AG04450 (cell line): ENCODE measurements around the gene CD8B2. TPM values are rescaled to one million over a fixed set of nuclear protein-coding genes. Genes with fewer than 3 reads are reported as not detected.

ENCODE experiments used
- CTCF ChIA-PET: fragments of 300-600, 350-600 bp; formaldehyde crosslinking; extraction: SDS; loops from one replicate; lab custom pipeline; 2022; ENCODE audit warnings: antibody characterized with exemption, inconsistent platforms; lab: Charles Lee
- POLR2A ChIA-PET: fragments of 350-600 bp; formaldehyde crosslinking; extraction: SDS; loops from one replicate; lab custom pipeline; 2021; ENCODE audit warnings: antibody characterized with exemption, inconsistent platforms; lab: Yijun Ruan, JAX
- DNase-seq: peaks from one replicate; pipeline ENCODE4 v3.0.0-alpha.2; 2011; ENCODE audit warnings: low read depth, low spot score
- H3K27ac ChIP-seq: one replicate; pipeline ENCODE4 v1.5.1; 2012; ENCODE audit warnings: low read depth, low read length, control low read depth
- H3K27me3 ChIP-seq: one replicate; pipeline ENCODE4 v1.6.0; 2012; ENCODE audit warnings: low read length; ENCODE audit not compliant: control insufficient read depth, insufficient read depth
- H3K4me3 ChIP-seq: 2 replicates; pipeline ENCODE4 v1.5.1; 2011; ENCODE audit warnings: mild to moderate bottlenecking, low read depth, low read length, control low read depth
- H3K9me3 ChIP-seq: 2 replicates; pipeline ENCODE4 v1.5.1; 2012; ENCODE audit warnings: low read length; ENCODE audit not compliant: control insufficient read depth, insufficient read depth
- polyA plus RNA-seq: library from polyadenylated mRNA; depleted of rRNA; stranded (reverse); fragments of >200 nt; gene quantifications from 2 replicates; pipeline ENCODE4 v1.2.3, GENCODE V29; 2011
- TF ChIP-seq, protein P1 (sequence below): IDR thresholded peaks from 2 replicates; pipeline ENCODE4 v1.5.1; 2011; ENCODE audit warnings: low read depth, low read length, control low read depth, inconsistent platforms

Gene CD8B2
- polyA plus RNA-seq, 1 experiment = not detected

DNA sequence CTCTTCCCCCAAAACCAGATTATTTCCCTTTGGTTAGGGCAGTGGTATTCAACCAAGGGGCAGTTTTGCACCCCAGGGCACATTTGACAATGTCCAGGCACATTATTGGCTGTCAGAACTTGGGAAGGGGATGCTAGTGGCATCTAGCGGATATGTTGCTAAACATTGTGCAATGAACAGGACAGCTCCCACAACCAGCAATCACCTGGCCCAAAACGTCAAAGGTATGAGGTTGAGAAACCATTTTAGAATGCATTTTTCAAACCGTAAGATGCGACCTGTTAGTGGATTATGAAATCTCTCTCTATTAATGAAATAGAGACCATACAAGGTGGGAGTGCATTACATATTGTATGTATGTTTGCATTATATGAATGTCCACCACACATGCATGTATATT, 54.2 kb downstream of the CD8B2 start:
- no peak for DNase-seq
- ChIA-PET POLR2A (no interaction called here), CTCF (no interaction called here)
- no peak overlapping the region for H3K27ac ChIP-seq
- peaks cover 2% of the 10 kb centered on the region for H3K27me3 ChIP-seq
- H3K9me3 ChIP-seq = no peaks in the 10 kb centered on the region
- H3K4me3 ChIP-seq = no peak overlapping the region
- TF ChIP-seq, protein P1, sequence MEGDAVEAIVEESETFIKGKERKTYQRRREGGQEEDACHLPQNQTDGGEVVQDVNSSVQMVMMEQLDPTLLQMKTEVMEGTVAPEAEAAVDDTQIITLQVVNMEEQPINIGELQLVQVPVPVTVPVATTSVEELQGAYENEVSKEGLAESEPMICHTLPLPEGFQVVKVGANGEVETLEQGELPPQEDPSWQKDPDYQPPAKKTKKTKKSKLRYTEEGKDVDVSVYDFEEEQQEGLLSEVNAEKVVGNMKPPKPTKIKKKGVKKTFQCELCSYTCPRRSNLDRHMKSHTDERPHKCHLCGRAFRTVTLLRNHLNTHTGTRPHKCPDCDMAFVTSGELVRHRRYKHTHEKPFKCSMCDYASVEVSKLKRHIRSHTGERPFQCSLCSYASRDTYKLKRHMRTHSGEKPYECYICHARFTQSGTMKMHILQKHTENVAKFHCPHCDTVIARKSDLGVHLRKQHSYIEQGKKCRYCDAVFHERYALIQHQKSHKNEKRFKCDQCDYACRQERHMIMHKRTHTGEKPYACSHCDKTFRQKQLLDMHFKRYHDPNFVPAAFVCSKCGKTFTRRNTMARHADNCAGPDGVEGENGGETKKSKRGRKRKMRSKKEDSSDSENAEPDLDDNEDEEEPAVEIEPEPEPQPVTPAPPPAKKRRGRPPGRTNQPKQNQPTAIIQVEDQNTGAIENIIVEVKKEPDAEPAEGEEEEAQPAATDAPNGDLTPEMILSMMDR = no peak

DNA sequence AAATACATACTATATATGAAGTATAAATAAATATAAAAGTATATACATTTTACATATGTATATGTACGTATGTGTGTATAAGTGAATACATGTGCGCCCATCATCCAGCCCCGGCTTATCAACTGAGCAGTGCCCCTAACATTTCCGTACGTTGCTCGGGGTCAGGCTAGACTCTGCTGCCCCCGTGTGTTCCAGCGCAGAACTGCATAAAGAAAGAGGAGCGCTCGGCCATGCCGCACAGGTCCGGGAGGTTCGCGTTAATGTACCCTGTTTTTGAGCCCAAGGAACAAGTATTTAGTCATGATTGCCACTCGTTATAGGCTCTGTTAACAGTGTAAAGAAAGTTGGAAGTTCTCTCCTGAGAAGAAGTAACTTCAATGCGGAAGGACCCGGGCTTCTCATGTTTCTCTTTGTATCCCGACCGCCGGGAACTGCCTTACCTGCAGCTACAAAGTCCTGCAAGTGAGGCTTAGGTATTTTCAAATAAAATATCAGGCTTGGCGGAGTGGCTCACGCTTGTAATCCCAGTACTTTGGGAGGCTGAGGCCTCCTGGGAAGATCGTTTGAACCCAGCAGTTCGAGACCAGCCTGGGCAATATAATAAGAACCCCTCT, 55.7 kb downstream of the CD8B2 start:
- Histone ChIP-seq H3K4me3 (0 out of 2 replicates have a peak overlapping the region, but pooled peaks have one; percentile 7), H3K27me3 (peaks cover 2% of the 10 kb centered on the region), H3K9me3 (no peaks in the 10 kb centered on the region), H3K27ac (no peak overlapping the region)
- DNase-seq = no peak
- ChIA-PET CTCF (interaction anchor here (0.6 to 2.7 kb wide), 8 partner anchors 11 to 1654 kb away, joined by 3 to 18 read pairs (median 3); no protein-coding TSS in a partner anchor), POLR2A (no interaction called here)
- TF ChIP-seq, protein P1 = peak; percentile 95

DNA sequence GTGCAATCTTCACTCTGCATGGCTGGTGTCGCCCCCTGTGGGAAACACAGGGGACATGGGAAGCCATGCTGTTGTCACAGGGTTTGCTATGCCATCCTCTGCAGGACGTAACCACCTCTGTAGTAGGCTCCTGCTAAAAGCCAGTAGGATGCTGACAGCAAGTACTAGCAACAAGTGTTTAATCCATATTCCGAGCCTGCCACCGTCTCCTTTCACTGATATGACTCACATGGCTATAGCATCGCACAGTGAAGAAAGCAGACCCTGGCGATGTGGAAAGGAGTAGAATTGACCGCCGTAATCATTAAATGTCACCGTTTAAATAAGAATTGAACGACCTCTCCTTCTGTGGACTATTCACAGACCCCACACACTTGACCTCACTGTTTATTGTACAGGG, 57.8 kb downstream of the CD8B2 start:
- no peak for DNase-seq
- CTCF ChIA-PET = interaction anchor here (0.6 to 1.6 kb wide), 3 partner anchors 9 to 1519 kb away, joined by 3 to 7 read pairs (median 4); no protein-coding TSS in a partner anchor
- Histone ChIP-seq H3K27me3 (peaks cover 2% of the 10 kb centered on the region), H3K4me3 (no peak overlapping the region), H3K9me3 (no peaks in the 10 kb centered on the region), H3K27ac (no peak overlapping the region)
- TF ChIP-seq, protein P1 = no peak
- POLR2A ChIA-PET = no interaction called here

DNA sequence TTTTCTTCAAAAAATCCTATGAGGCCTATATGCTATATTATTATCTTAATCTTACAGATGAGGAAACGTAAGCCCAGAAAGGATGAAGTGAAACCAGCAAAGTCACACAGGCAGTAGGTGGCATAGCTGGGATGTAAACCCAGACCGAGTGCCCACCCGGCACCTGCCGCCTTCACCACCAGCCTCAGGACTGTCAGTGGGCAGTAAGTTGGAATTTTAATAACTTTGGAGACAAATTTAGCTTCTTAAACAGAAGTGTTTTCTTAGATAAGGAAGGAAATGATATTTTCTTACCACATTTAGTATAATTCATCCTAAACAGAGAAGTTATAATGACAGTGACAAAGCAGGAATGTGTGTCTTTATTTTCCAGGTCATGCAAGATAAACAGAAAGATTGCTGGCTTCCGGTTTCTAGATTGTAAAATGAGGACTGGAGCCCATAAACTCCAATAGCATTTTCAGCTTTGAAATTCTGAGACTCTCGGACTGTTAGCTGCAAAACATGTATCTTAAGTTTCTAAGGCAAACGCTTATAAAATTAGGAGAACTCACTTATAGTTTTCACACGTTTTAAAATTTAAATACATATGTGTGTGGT, 59.3 kb downstream of the CD8B2 start:
- H3K4me3 ChIP-seq = no peak overlapping the region
- ChIA-PET CTCF (interaction anchor here (0.7 to 1.6 kb wide), 2 partner anchors 36 to 808 kb away, joined by 4 to 6 read pairs; no protein-coding TSS in a partner anchor), POLR2A (no interaction called here)
- no peaks in the 10 kb centered on the region for H3K9me3 ChIP-seq
- TF ChIP-seq, protein P1 = no peak
- H3K27me3 ChIP-seq = peaks cover 2% of the 10 kb centered on the region
- no peak for DNase-seq
- no peak overlapping the region for H3K27ac ChIP-seq

DNA sequence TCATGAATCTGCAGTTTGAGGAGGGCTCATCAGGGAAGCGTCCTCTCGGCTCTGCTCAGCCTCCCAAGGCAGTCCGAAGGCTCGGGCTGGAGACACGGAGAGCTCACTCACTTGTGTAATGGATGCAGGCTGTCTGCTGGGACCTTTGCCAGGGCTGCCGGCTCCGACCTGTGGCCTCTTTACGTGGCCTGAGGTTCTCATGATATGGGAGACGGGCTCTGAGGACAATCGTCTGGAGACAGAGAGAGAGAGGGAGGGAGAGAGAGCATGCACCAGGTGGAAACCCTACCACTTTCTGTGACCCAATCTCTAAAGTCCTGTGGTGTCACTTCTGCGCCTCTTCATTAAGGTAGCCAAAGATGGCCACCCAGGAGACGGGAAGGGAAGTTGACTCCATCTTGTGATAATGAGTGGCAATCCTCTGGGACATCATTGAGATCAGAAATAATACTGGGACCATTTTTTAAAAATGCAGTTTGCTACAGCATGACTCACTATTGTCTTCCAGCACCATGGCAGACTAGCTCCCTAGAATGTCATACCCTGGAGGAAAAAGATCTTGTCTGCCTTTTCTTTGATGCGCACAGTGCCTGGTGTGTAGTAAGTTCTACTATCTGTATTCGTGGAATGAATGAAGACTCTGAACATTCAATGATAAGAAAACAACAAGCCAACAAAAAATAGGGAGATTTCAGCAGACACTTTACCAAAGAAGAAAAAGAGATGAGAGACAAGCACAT, 60.2 kb downstream of the CD8B2 start:
- H3K27me3 ChIP-seq = peaks cover 2% of the 10 kb centered on the region
- no peaks in the 10 kb centered on the region for H3K9me3 ChIP-seq
- CTCF ChIA-PET = no interaction called here
- no peak for DNase-seq
- TF ChIP-seq, protein P1 = no peak
- no peak overlapping the region for H3K27ac ChIP-seq
- H3K4me3 ChIP-seq = no peak overlapping the region
- POLR2A ChIA-PET = no interaction called here
